Activated CD4-positive, alpha-beta T cell treated with anti-CD3 and anti-CD28 coated beads, Interleukin-2, Interleukin-6, amounts not matched to agents 100 ng/mL and 50 ng/mL, durations not matched to agents 16 hours and 8 hours (primary cell): ENCODE measurements around the gene NAPEPLD.
"Not testable (repeated sequence)": the region's sequence is repeated elsewhere in the genome, so short reads cannot be mapped to it uniquely, and the experiment has no call there.

ENCODE experiments used
- DNase-seq: peaks from one replicate; pipeline ENCODE4 v3.0.0-alpha.2; 2020

The NAPEPLD gene

GRCh38 chr7:103148994-103149807, at the start of gene NAPEPLD:
Gene NAPEPLD (minus strand): TSS chr7:103149099. CDS start chr7:103128776, 20,323 bp downstream.
- peak; percentile 78 for DNase-seq

GRCh38 chr7:103198079-103198478, 49.2 kb upstream of the NAPEPLD start:
- not testable (repeated sequence) for DNase-seq

GRCh38 chr7:103195364-103195763, 46.5 kb upstream of the NAPEPLD start:
- DNase-seq = not testable (repeated sequence)

- not testable (repeated sequence) for DNase-seq
Measured at GRCh38 chr7:103172415-103173146, 23.7 kb upstream of the NAPEPLD start.

GRCh38 chr7:103171695-103172414, 23.0 kb upstream of the NAPEPLD start:
- not testable (repeated sequence) for DNase-seq

- DNase-seq = not testable (repeated sequence)
Measured at GRCh38 chr7:103166921-103167544, 18.1 kb upstream of the NAPEPLD start.

GRCh38 chr7:103163087-103163825, 14.4 kb upstream of the NAPEPLD start:
- not testable (repeated sequence) for DNase-seq

- not testable (repeated sequence) for DNase-seq
Measured at GRCh38 chr7:103162641-103163040, 13.7 kb upstream of the NAPEPLD start.

GRCh38 chr7:103161998-103162616, 13.2 kb upstream of the NAPEPLD start:
- DNase-seq = not testable (repeated sequence)

GRCh38 chr7:103159072-103159471, 10.2 kb upstream of the NAPEPLD start:
- DNase-seq = not testable (repeated sequence)

GRCh38 chr7:103155331-103156024, 6.6 kb upstream of the NAPEPLD start:
- DNase-seq = peak; percentile 54

- no peak for DNase-seq
Measured at GRCh38 chr7:103154042-103154441, 5.1 kb upstream of the NAPEPLD start.

GRCh38 chr7:103152744-103153617, 4.1 kb upstream of the NAPEPLD start:
- not testable (repeated sequence) for DNase-seq

- DNase-seq = not testable (repeated sequence)
Measured at GRCh38 chr7:103151993-103152676, 3.2 kb upstream of the NAPEPLD start.

- no peak for DNase-seq
Measured at GRCh38 chr7:103150192-103150591, 1.3 kb upstream of the NAPEPLD start.

GRCh38 chr7:103149808-103150180, 895 bp upstream of the NAPEPLD start:
- no peak for DNase-seq

- no peak for DNase-seq
Measured at GRCh38 chr7:103148131-103148993, 537 bp downstream of the NAPEPLD start.

- not testable (repeated sequence) for DNase-seq
Measured at GRCh38 chr7:103144754-103145153, 4.1 kb downstream of the NAPEPLD start.
